HepG2 (cell line): ENCODE measurements around the gene ERRFI1. TPM values are rescaled to one million over a fixed set of nuclear protein-coding genes. Genes with fewer than 3 reads are reported as not detected.
A peak's percentile ranks its signal among the peaks of the same experiment; 100 is the strongest.

Experiments used
- CHD2 ChIP-seq: IDR thresholded peaks from 2 replicates; pipeline ENCODE4 v1.6.1; 2011; ENCODE audit warnings: low read depth, low read length, improper control_type of control experiment
- GPN1 ChIP-seq: sonication (generic); formaldehyde crosslinking; IDR thresholded peaks from 2 replicates; pipeline ENCODE4 v1.5.1; 2020; ENCODE audit warnings: missing genetic modification reagents, borderline replicate concordance
- KDM2A ChIP-seq: sonication (generic); formaldehyde crosslinking; IDR thresholded peaks from 2 replicates; pipeline ENCODE4 v1.4.0; 2020; ENCODE audit warnings: low read depth, missing genetic modification reagents, borderline replicate concordance
- MED1 ChIP-seq: sonication (generic); formaldehyde crosslinking; IDR thresholded peaks from 2 replicates; pipeline ENCODE4 v1.4.0; 2020; ENCODE audit warnings: missing genetic modification reagents
- MIER3 ChIP-seq: IDR thresholded peaks from 2 replicates; pipeline ENCODE4 v1.6.1; 2016; ENCODE audit warnings: missing compliant biosample characterization, borderline replicate concordance
- MYNN ChIP-seq: sonication (generic); formaldehyde crosslinking; IDR thresholded peaks from 2 replicates; pipeline ENCODE4 v1.4.0; 2020; ENCODE audit warnings: mild to moderate bottlenecking, low read depth, missing genetic modification reagents
- NFE2L2 ChIP-seq: fragments of 150-350 bp; IDR thresholded peaks from 2 replicates; pipeline ENCODE4 v1.6.1; 2014; ENCODE audit warnings: low read length
- RAD21 ChIP-seq: fragments of 450-650 bp; formaldehyde crosslinking; IDR thresholded peaks from 2 replicates; pipeline ENCODE4 v1.5.0; 2020; ENCODE audit warnings: mild to moderate bottlenecking
- RBFOX2 ChIP-seq: fragments of 200-400 bp; formaldehyde crosslinking; IDR thresholded peaks from 2 replicates; pipeline ENCODE4 v1.6.1; 2017; ENCODE audit warnings: low read depth, mild to moderate bottlenecking, low read length
- SRSF4 ChIP-seq: fragments of 200-400 bp; formaldehyde crosslinking; IDR thresholded peaks from one replicate; pipeline ENCODE4 v1.6.1; 2018; ENCODE audit warnings: mild to moderate bottlenecking, low read depth, low read length, moderate library complexity; ENCODE audit not compliant: poor library complexity, severe bottlenecking
- SSRP1 ChIP-seq: IDR thresholded peaks from 2 replicates; pipeline ENCODE4 v1.6.1; 2016; ENCODE audit warnings: control low read depth
- STAG1 ChIP-seq: sonication (generic); formaldehyde crosslinking; IDR thresholded peaks from 2 replicates; pipeline ENCODE4 v1.4.0; 2020; ENCODE audit warnings: missing genetic modification reagents
- THAP11 ChIP-seq: IDR thresholded peaks from 2 replicates; pipeline ENCODE4 v1.6.1; 2016; ENCODE audit warnings: missing biosample characterization, missing genetic modification reagents
- XRCC5 ChIP-seq: fragments of 200-400 bp; formaldehyde crosslinking; optimal IDR thresholded peaks from 2 replicates; pipeline ENCODE3; 2017; ENCODE audit warnings: mild to moderate bottlenecking, low read length
- ZBTB2 ChIP-seq: sonication (generic); formaldehyde crosslinking; IDR thresholded peaks from 2 replicates; pipeline ENCODE4 v1.8.0; 2022; ENCODE audit warnings: low read depth, missing genetic modification reagents
- ZNF17 ChIP-seq: sonication (generic); formaldehyde crosslinking; IDR thresholded peaks from 2 replicates; pipeline ENCODE4 v1.5.0; 2020; ENCODE audit warnings: mild to moderate bottlenecking, missing genetic modification reagents
- ZNF232 ChIP-seq: sonication (generic); formaldehyde crosslinking; IDR thresholded peaks from 2 replicates; pipeline ENCODE4 v1.4.0; 2020; ENCODE audit warnings: missing genetic modification reagents, borderline replicate concordance
- polyA plus RNA-seq, 8 experiments: library from polyadenylated mRNA; depleted of rRNA in 3 of 8; stranded (reverse) in 7 of 8; unstranded in 1 of 8; fragments of >200 nt; fragmentation: Illumina TruSeq in 4 of 8; extraction: Trizol in 4 of 8; gene quantifications; 2 replicates each; pipeline versions ENCODE4 v1.2.1 to v1.2.3, GENCODE V29; 2011 to 2016; ENCODE audit warnings: low read depth in 4 of 8, missing spikeins in 1 of 8, mixed read lengths in 1 of 8; ENCODE audit not compliant: insufficient read depth in 1 of 8
- total RNA-seq, 5 experiments: library from RNA; depleted of rRNA; stranded (reverse); fragments of >200 nt; fragmentation: Illumina TruSeq; extraction: Trizol; gene quantifications; 2 replicates each; pipeline ENCODE4 v1.2.3, GENCODE V29; 2016; ENCODE audit warnings: low read depth in 1 of 5
- TF ChIP-seq, protein P1 (sequence below): IDR thresholded peaks from 2 replicates; pipeline ENCODE4 v1.6.1; 2016; ENCODE audit warnings: mild to moderate bottlenecking
- TF ChIP-seq, protein P2 (sequence below): sonication (generic); formaldehyde crosslinking; conservative IDR thresholded peaks from 2 replicates; pipeline ENCODE4 v1.4.0; 2020; ENCODE audit warnings: missing genetic modification reagents
- TF ChIP-seq, protein P3 (sequence below): sonication (generic); formaldehyde crosslinking; IDR thresholded peaks from 2 replicates; pipeline ENCODE4 v1.9.0; 2021; ENCODE audit warnings: mild to moderate bottlenecking, missing genetic modification reagents

The ERRFI1 gene
- total and polyA plus RNA-seq, 2 of the 13 experiments (the other 11 are each of a cell fraction or from before 2014, with no cell fraction given): 84.4 to 753 TPM

- no peak for TF ChIP-seq ZBTB2 (CRISPR knock-in tag)
- TF ChIP-seq MYNN (CRISPR knock-in tag): no peak
- TF ChIP-seq MIER3: no peak
- TF ChIP-seq, protein P1, sequence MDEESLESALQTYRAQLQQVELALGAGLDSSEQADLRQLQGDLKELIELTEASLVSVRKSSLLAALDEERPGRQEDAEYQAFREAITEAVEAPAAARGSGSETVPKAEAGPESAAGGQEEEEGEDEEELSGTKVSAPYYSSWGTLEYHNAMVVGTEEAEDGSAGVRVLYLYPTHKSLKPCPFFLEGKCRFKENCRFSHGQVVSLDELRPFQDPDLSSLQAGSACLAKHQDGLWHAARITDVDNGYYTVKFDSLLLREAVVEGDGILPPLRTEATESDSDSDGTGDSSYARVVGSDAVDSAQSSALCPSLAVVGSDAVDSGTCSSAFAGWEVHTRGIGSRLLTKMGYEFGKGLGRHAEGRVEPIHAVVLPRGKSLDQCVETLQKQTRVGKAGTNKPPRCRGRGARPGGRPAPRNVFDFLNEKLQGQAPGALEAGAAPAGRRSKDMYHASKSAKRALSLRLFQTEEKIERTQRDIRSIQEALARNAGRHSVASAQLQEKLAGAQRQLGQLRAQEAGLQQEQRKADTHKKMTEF (CRISPR knock-in tag): peak; percentile 21; the same call in 1 of the 2 replicates
- TF ChIP-seq CHD2: no peak
- TF ChIP-seq KDM2A (CRISPR knock-in tag): no peak
- peak; percentile 51 for TF ChIP-seq RBFOX2
- no peak for TF ChIP-seq ZNF17 (CRISPR knock-in tag)
- TF ChIP-seq, protein P2, sequence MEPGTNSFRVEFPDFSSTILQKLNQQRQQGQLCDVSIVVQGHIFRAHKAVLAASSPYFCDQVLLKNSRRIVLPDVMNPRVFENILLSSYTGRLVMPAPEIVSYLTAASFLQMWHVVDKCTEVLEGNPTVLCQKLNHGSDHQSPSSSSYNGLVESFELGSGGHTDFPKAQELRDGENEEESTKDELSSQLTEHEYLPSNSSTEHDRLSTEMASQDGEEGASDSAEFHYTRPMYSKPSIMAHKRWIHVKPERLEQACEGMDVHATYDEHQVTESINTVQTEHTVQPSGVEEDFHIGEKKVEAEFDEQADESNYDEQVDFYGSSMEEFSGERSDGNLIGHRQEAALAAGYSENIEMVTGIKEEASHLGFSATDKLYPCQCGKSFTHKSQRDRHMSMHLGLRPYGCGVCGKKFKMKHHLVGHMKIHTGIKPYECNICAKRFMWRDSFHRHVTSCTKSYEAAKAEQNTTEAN (CRISPR knock-in tag): no peak
- TF ChIP-seq NFE2L2: no peak
- peak; percentile 61 for TF ChIP-seq SRSF4
- peak; percentile 13; the same call in 1 of the 2 replicates for TF ChIP-seq THAP11
- peak; percentile 3; the same call in 1 of the 2 replicates for TF ChIP-seq MED1 (CRISPR knock-in tag)
- TF ChIP-seq XRCC5: no peak
- TF ChIP-seq GPN1 (CRISPR knock-in tag): no peak
- TF ChIP-seq, protein P3, sequence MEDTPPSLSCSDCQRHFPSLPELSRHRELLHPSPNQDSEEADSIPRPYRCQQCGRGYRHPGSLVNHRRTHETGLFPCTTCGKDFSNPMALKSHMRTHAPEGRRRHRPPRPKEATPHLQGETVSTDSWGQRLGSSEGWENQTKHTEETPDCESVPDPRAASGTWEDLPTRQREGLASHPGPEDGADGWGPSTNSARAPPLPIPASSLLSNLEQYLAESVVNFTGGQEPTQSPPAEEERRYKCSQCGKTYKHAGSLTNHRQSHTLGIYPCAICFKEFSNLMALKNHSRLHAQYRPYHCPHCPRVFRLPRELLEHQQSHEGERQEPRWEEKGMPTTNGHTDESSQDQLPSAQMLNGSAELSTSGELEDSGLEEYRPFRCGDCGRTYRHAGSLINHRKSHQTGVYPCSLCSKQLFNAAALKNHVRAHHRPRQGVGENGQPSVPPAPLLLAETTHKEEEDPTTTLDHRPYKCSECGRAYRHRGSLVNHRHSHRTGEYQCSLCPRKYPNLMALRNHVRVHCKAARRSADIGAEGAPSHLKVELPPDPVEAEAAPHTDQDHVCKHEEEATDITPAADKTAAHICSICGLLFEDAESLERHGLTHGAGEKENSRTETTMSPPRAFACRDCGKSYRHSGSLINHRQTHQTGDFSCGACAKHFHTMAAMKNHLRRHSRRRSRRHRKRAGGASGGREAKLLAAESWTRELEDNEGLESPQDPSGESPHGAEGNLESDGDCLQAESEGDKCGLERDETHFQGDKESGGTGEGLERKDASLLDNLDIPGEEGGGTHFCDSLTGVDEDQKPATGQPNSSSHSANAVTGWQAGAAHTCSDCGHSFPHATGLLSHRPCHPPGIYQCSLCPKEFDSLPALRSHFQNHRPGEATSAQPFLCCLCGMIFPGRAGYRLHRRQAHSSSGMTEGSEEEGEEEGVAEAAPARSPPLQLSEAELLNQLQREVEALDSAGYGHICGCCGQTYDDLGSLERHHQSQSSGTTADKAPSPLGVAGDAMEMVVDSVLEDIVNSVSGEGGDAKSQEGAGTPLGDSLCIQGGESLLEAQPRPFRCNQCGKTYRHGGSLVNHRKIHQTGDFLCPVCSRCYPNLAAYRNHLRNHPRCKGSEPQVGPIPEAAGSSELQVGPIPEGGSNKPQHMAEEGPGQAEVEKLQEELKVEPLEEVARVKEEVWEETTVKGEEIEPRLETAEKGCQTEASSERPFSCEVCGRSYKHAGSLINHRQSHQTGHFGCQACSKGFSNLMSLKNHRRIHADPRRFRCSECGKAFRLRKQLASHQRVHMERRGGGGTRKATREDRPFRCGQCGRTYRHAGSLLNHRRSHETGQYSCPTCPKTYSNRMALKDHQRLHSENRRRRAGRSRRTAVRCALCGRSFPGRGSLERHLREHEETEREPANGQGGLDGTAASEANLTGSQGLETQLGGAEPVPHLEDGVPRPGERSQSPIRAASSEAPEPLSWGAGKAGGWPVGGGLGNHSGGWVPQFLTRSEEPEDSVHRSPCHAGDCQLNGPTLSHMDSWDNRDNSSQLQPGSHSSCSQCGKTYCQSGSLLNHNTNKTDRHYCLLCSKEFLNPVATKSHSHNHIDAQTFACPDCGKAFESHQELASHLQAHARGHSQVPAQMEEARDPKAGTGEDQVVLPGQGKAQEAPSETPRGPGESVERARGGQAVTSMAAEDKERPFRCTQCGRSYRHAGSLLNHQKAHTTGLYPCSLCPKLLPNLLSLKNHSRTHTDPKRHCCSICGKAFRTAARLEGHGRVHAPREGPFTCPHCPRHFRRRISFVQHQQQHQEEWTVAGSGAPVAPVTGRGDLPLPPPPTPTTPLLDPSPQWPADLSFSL: no peak
- TF ChIP-seq ZNF232 (CRISPR knock-in tag): no peak
- TF ChIP-seq STAG1 (CRISPR knock-in tag): peak; percentile 68
- peak; percentile 54; the same call in 1 of the 2 replicates for TF ChIP-seq RAD21
- TF ChIP-seq SSRP1 (CRISPR knock-in tag): peak; percentile 63; the same call in 1 of the 2 replicates
These were observed 10.9 kb downstream of the ERRFI1 start (continued) for GRCh38 chr1:8015036-8015808.
